ENCODE measurements around the gene CLCF1. TPM values are rescaled to one million over a fixed set of nuclear protein-coding genes. Genes with fewer than 3 reads are reported as not detected.

Gene CLCF1
- total RNA-seq, 2 donors from 2014 or later, result 0.22 to 1.1 TPM

Other genes starting within 250 kb of the CLCF1 start
- 100 to 1,000 TPM; 197 to 265 TPM for gene GRK2, start 107.1 kb downstream of the CLCF1 start, total RNA-seq
- 100 to 1,000 TPM; 102 to 137 TPM for gene ANKRD13D, start 84.3 kb downstream of the CLCF1 start, total RNA-seq
- 10 to 100 TPM; 15.8 to 22.0 TPM for gene SSH3, start 70.1 kb downstream of the CLCF1 start, total RNA-seq
- 10 to 100 TPM; 32.4 to 60.2 TPM for gene POLD4, start 20.1 kb downstream of the CLCF1 start, total RNA-seq
- 10 to 100 TPM; 32.0 to 37.5 TPM for gene RAD9A, start 18.4 kb upstream of the CLCF1 start, total RNA-seq
- gene PPP1CA, start 28.3 kb upstream of the CLCF1 start, total RNA-seq, result 100 to 1,000 TPM; 220 to 322 TPM
- 100 to 1,000 TPM; 155 to 197 TPM for gene TBC1D10C, start 30.5 kb upstream of the CLCF1 start, total RNA-seq
- gene CARNS1, start 42.1 kb upstream of the CLCF1 start, total RNA-seq, result 10 to 100 TPM in 1 of 2 donors, 1 to 10 TPM in 1; 2.0 to 10.6 TPM
- 10 to 100 TPM; 62.3 to 63.0 TPM for gene RPS6KB2, start 54.9 kb upstream of the CLCF1 start, total RNA-seq
- gene PTPRCAP, start 64.1 kb upstream of the CLCF1 start, total RNA-seq, result 100 to 1,000 TPM; 112 to 228 TPM
- 100 to 1,000 TPM; 303 to 326 TPM for gene CORO1B, start 69.9 kb upstream of the CLCF1 start, total RNA-seq
- not detected for gene GPR152, start 79.1 kb upstream of the CLCF1 start, total RNA-seq
- gene CABP4, start 81.8 kb upstream of the CLCF1 start, total RNA-seq, result 1 to 10 TPM in 1 of 2 donors, under 1 TPM in 1; 0.32 to 2.2 TPM
- gene TMEM134, start 95.7 kb upstream of the CLCF1 start, total RNA-seq, result 10 to 100 TPM; 30.0 to 83.0 TPM
- gene AIP, start 109.4 kb upstream of the CLCF1 start, total RNA-seq, result 100 to 1,000 TPM; 152 to 186 TPM
- 100 to 1,000 TPM in 1 of 2 donors, 10 to 100 TPM in 1; 97.9 to 111 TPM for gene PITPNM1, start 131.8 kb upstream of the CLCF1 start, total RNA-seq
- 10 to 100 TPM; 65.0 to 71.7 TPM for gene CDK2AP2, start 134.6 kb upstream of the CLCF1 start, total RNA-seq
- not detected for gene CABP2, start 149.8 kb upstream of the CLCF1 start, total RNA-seq
- 100 to 1,000 TPM; 187 to 394 TPM for gene GSTP1, start 210.2 kb upstream of the CLCF1 start, total RNA-seq
- 100 to 1,000 TPM; 160 to 238 TPM for gene NDUFV1, start 233.3 kb upstream of the CLCF1 start, total RNA-seq

All from activated T-helper 17 cell treated with anti-CD3 and anti-CD28 coated beads, Interleukin-2, amount 50 U/mL, for 72 hours (primary cell).